ENCODE measurements around the gene LRRC3. TPM values are rescaled to one million over a fixed set of nuclear protein-coding genes. Genes with fewer than 3 reads are reported as not detected.

LRRC3 gene
- total RNA-seq, 1 donor from 2014 or later, result 3.0 TPM

- no peak for DNase-seq (ENCODE audit: low read depth)
- H3K4me3 ChIP-seq (ENCODE audit: low read depth, low read length), result no peak overlapping the region
- no peak for TF ChIP-seq CTCF (conservative IDR thresholded peaks at IDR 0.05; ENCODE audit: low read depth, low read length)
These were observed 34.7 kb upstream of the LRRC3 start for GRCh38 chr21:44420416-44421205.

- TF ChIP-seq CTCF (conservative IDR thresholded peaks at IDR 0.05; ENCODE audit: low read depth, low read length), result no peak
- no peak for DNase-seq (ENCODE audit: low read depth)
- H3K4me3 ChIP-seq (ENCODE audit: low read depth, low read length), result no peak overlapping the region
These were observed 33.1 kb upstream of the LRRC3 start for GRCh38 chr21:44421901-44422840.

- no peak for TF ChIP-seq CTCF (conservative IDR thresholded peaks at IDR 0.05; ENCODE audit: low read depth, low read length)
- no peak overlapping the region for H3K4me3 ChIP-seq (ENCODE audit: low read depth, low read length)
- no peak for DNase-seq (ENCODE audit: low read depth)
These were observed 31.9 kb upstream of the LRRC3 start for GRCh38 chr21:44423312-44423821.

- H3K4me3 ChIP-seq (ENCODE audit: low read depth, low read length), result no peak overlapping the region
- TF ChIP-seq CTCF (conservative IDR thresholded peaks at IDR 0.05; ENCODE audit: low read depth, low read length), result no peak
- no peak for DNase-seq (ENCODE audit: low read depth)
These were observed 31.2 kb upstream of the LRRC3 start for GRCh38 chr21:44423941-44424607.

GRCh38 chr21:44424608-44425306, 30.6 kb upstream of the LRRC3 start:
- no peak for TF ChIP-seq CTCF (conservative IDR thresholded peaks at IDR 0.05; ENCODE audit: low read depth, low read length)
- DNase-seq (ENCODE audit: low read depth), result no peak
- H3K4me3 ChIP-seq (ENCODE audit: low read depth, low read length), result no peak overlapping the region

- H3K4me3 ChIP-seq (ENCODE audit: low read depth, low read length), result no peak overlapping the region
- no peak for DNase-seq (ENCODE audit: low read depth)
- TF ChIP-seq CTCF (conservative IDR thresholded peaks at IDR 0.05; ENCODE audit: low read depth, low read length), result no peak
These were observed 29.9 kb upstream of the LRRC3 start for GRCh38 chr21:44425307-44425894.

All from epithelial cell of proximal tubule (primary cell).